Neutrophil (primary cell): ENCODE data around the gene PTGES3L.
"Not testable (repeated sequence)": the region's sequence is repeated elsewhere in the genome, so short reads cannot be mapped to it uniquely, and the experiment has no call there.

Experiments
- H3K27ac ChIP-seq: fragments of 200-600 bp; sonication (generic); 2 replicates; pipeline ENCODE4 v1.5.1; 2016; ENCODE audit warnings: mild to moderate bottlenecking, moderate library complexity
- H3K27me3 ChIP-seq: fragments of 200-600 bp; sonication (generic); 2 replicates; pipeline ENCODE4 v1.6.0; 2016; ENCODE audit warnings: mild to moderate bottlenecking
- H3K36me3 ChIP-seq: fragments of 200-600 bp; sonication (generic); 2 replicates; pipeline ENCODE4 v1.5.1; 2017
- H3K4me1 ChIP-seq, 2 experiments: fragments of 200-600 bp in 1 of 2; sonication (generic) in 1 of 2; 1 replicate in 1 of 2; 2 replicates in 1 of 2; pipeline versions ENCODE4 v1.5.1 to v1.6.1; 2013 to 2016; ENCODE audit warnings: low read depth in 1 of 2, low read length in 1 of 2, mild to moderate bottlenecking in 1 of 2, moderate library complexity in 1 of 2; ENCODE audit not compliant: control insufficient read depth in 1 of 2, insufficient read depth in 1 of 2
- H3K4me3 ChIP-seq, 2 experiments: fragments of 200-600 bp in 1 of 2; sonication (generic) in 1 of 2; 1 replicate in 1 of 2; 2 replicates in 1 of 2; pipeline ENCODE4 v1.5.1; 2013 to 2016; ENCODE audit warnings: low read depth in 1 of 2, low read length in 1 of 2, mild to moderate bottlenecking in 1 of 2, moderate library complexity in 1 of 2
- H3K9me3 ChIP-seq: fragments of 200-600 bp; sonication (generic); 2 replicates; pipeline ENCODE4 v1.5.1; 2016
- TF ChIP-seq, protein P1 (sequence below): fragments of 200-600 bp; sonication (generic); IDR thresholded peaks from 2 replicates; pipeline ENCODE4 v1.5.1; 2016; ENCODE audit warnings: antibody characterized with exemption

PTGES3L gene

DNA sequence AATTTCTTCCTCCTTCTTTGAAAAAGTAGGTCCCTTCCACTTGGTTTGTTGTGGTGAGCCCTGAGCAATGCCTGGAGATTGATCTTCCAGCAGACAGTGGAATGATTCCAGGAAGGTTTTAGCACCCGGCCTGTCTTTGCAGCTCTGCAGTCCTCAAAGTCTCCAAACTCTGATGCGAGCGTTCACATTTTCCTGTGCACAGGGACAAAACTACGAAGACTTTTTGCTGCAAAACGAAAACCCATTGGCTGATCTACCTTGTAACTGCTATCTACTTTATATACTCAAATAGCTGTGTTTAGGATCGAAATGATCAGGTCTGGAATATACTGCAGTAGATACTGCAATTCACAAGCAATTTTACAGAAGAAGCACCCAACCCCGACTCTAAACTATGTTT is 57.6 kb downstream of the PTGES3L start:
- H3K27me3 ChIP-seq, result no peaks in the 10 kb centered on the region
- H3K36me3 ChIP-seq, result no peaks in the 10 kb centered on the region
- no peaks in the 10 kb centered on the region for H3K4me1 ChIP-seq
- H3K9me3 ChIP-seq, result no peaks in the 10 kb centered on the region
- no peak overlapping the region for H3K27ac ChIP-seq
- no peak overlapping the region for H3K4me3 ChIP-seq
- TF ChIP-seq, protein P1, sequence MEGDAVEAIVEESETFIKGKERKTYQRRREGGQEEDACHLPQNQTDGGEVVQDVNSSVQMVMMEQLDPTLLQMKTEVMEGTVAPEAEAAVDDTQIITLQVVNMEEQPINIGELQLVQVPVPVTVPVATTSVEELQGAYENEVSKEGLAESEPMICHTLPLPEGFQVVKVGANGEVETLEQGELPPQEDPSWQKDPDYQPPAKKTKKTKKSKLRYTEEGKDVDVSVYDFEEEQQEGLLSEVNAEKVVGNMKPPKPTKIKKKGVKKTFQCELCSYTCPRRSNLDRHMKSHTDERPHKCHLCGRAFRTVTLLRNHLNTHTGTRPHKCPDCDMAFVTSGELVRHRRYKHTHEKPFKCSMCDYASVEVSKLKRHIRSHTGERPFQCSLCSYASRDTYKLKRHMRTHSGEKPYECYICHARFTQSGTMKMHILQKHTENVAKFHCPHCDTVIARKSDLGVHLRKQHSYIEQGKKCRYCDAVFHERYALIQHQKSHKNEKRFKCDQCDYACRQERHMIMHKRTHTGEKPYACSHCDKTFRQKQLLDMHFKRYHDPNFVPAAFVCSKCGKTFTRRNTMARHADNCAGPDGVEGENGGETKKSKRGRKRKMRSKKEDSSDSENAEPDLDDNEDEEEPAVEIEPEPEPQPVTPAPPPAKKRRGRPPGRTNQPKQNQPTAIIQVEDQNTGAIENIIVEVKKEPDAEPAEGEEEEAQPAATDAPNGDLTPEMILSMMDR, result no peak

DNA sequence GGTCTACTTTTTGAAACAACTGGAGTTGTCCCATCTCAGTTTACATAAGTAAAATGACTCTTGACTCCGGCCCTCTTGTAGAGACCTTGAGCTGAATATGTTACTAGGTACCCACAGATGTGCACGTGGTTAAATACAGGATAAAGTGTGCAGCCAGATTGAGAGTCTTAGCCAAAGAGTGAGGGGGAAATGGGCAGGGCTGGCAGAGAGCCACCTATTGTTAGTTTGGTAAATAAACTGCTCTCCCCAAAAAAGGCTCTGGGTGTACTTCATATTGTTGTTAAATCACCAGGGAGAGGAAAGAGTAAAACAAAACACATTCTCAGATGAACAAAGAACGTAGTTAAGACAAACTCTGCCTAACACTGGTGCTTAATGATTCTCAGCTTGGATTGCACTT is 59.0 kb downstream of the PTGES3L start:
- Histone ChIP-seq H3K9me3 (no peaks in the 10 kb centered on the region), H3K4me3 (no peak overlapping the region), H3K27ac (no peak overlapping the region), H3K36me3 (no peaks in the 10 kb centered on the region), H3K4me1 (no peaks in the 10 kb centered on the region), H3K27me3 (no peaks in the 10 kb centered on the region)
- TF ChIP-seq, protein P1, result no peak

DNA sequence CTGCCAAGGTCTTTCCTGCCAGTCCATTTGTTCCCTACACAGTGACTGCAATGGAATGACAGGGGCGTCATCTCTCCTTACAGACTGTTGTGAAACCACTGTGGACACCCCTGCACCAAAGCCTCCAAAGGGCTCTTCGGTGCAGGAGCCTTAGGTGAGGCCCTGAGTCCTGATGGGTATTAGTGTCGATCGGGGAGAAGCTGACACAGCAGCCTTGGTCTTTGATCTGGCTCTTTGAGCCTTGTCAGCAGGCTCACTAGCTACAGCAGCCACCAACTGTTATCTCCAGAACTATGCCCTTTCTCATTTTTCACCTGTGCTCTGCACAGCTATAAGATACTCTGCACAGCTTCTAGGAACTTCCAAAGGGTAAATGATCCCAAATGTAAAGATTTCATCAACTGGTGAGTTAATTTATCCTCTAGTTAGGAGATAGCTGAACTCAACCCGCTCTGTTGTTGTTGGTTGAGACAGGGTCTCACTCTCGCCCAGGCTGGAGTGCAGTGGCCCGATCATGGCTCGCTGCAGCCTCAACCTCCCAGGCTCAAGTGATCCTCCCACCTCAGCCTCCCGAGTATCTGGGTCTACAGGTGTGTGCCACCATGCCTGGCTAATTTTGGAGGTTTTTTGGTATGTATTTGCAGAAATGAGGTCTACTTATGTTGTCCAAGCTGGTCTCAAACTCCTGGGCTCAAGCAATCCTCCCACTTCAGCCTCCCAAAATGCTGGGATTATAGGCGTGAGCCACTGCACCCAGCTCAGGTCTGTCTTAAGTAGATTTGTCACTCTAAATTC is 59.6 kb downstream of the PTGES3L start:
- Histone ChIP-seq H3K27me3 (no peaks in the 10 kb centered on the region), H3K9me3 (no peaks in the 10 kb centered on the region), H3K4me1 (no peaks in the 10 kb centered on the region), H3K36me3 (no peaks in the 10 kb centered on the region), H3K4me3 (no peak overlapping the region), H3K27ac (no peak overlapping the region)
- TF ChIP-seq, protein P1, result no peak

DNA sequence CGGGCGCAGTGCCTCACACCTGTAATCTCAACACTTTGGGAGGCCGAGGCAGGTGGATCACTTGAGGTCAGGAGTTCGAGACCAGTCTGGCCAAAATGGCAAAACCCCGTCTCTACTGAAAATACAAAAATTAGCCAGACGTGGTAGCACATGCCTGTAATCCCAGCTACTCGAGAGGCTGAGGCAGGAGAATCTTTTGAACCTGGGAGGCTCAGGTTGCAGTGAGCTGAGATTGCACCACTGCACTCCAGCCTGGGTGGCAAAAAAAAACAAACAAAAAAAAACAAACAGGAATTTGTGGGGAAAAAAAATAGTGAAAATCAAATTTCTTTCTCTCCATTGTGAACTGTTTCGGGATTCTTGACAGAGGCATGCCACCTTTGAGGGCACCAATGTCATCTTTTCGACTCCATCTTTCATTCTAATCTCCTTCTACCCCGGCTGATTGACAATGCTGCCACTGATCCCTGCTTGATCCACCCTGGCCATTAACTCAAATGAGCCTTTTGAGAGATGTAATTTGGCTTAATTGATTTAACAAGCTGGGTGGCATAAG is 60.3 kb downstream of the PTGES3L start:
- not testable (repeated sequence) for H3K9me3 ChIP-seq, H3K27me3 ChIP-seq, H3K36me3 ChIP-seq, H3K4me3 ChIP-seq, H3K27ac ChIP-seq, H3K4me1 ChIP-seq

DNA sequence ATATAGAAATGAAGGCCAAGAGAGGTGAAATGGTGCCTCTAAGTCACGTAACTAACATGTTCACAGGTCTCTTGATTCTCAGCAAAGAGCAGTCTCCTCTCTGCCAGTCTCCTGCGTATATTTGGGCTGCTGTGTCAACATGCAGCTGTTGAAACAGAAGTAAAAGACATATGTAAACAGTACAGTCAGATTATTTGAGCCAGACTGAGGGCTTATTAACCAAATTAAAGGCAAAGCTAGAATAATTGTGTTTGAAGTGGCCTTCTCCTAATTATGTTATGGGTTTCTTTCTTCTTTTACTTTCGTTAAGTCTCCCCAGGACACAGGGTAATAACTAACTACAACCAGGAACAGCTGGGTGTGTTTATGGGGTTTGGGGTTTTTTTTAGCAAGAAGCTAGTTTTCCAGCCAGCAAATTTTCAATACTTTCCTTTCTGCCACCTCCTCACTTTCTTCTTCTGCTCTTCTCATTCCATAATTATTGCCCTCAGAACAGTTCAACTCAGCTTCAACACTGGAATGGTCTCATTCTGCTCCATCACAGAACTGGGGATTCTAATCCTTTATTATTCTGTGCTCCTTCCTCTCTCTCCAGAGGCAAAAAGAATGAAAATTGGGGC is 60.9 kb downstream of the PTGES3L start:
- H3K27me3 ChIP-seq, result no peaks in the 10 kb centered on the region
- no peaks in the 10 kb centered on the region for H3K9me3 ChIP-seq
- no peak overlapping the region for H3K4me3 ChIP-seq
- H3K4me1 ChIP-seq, result no peaks in the 10 kb centered on the region
- TF ChIP-seq, protein P1, result no peak
- no peaks in the 10 kb centered on the region for H3K36me3 ChIP-seq
- H3K27ac ChIP-seq, result no peak overlapping the region
